MM.1S (cell line): ENCODE results near the gene SDR9C7.

ENCODE experiments used
- EZH2 ChIP-seq: fragments of 300-600 bp; sonication (generic); optimal IDR thresholded peaks from 2 replicates; pipeline ENCODE3; 2017; ENCODE audit warnings: low read depth, mild to moderate bottlenecking, antibody characterized with exemption, low read length, mixed read lengths
- TF ChIP-seq, protein P1 (sequence below): fragments of 300-600 bp; sonication (generic); IDR thresholded peaks from 2 replicates; pipeline ENCODE4 v1.5.1; 2016; ENCODE audit warnings: antibody characterized with exemption, low read length, mixed read lengths

- TF ChIP-seq, protein P1, sequence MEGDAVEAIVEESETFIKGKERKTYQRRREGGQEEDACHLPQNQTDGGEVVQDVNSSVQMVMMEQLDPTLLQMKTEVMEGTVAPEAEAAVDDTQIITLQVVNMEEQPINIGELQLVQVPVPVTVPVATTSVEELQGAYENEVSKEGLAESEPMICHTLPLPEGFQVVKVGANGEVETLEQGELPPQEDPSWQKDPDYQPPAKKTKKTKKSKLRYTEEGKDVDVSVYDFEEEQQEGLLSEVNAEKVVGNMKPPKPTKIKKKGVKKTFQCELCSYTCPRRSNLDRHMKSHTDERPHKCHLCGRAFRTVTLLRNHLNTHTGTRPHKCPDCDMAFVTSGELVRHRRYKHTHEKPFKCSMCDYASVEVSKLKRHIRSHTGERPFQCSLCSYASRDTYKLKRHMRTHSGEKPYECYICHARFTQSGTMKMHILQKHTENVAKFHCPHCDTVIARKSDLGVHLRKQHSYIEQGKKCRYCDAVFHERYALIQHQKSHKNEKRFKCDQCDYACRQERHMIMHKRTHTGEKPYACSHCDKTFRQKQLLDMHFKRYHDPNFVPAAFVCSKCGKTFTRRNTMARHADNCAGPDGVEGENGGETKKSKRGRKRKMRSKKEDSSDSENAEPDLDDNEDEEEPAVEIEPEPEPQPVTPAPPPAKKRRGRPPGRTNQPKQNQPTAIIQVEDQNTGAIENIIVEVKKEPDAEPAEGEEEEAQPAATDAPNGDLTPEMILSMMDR = no peak
- TF ChIP-seq EZH2 = no peak
Measured at GRCh38 chr12:56886319-56886718, 47.9 kb downstream of the SDR9C7 start.
